Measurements from ENCODE around the gene ZNF618. TPM values are rescaled to one million over a fixed set of nuclear protein-coding genes. Genes with fewer than 3 reads are reported as not detected.
A peak's percentile ranks its signal among the peaks of the same experiment; 100 is the strongest.

The ZNF618 gene
- total RNA-seq, 1 donor: 13.6 TPM

GRCh38 chr9:113886933-113887332 is 10.8 kb downstream of the ZNF618 start:
- H3K4me3 ChIP-seq (ENCODE audit: low read depth, low read length): no peak overlapping the region
- TF ChIP-seq CTCF (IDR thresholded peaks at IDR 0.05; ENCODE audit: insufficient read depth, low read length): no peak
- peak; percentile 29 for DNase-seq (ENCODE audit: low read depth)

- no peak for TF ChIP-seq CTCF (IDR thresholded peaks at IDR 0.05; ENCODE audit: insufficient read depth, low read length)
- no peak for DNase-seq (ENCODE audit: low read depth)
- H3K4me3 ChIP-seq (ENCODE audit: low read depth, low read length): no peak overlapping the region
Observed at GRCh38 chr9:113887436-113887835, 11.3 kb downstream of the ZNF618 start.

- no peak for TF ChIP-seq CTCF (IDR thresholded peaks at IDR 0.05; ENCODE audit: insufficient read depth, low read length)
- DNase-seq (ENCODE audit: low read depth): peak; percentile 29
- no peak overlapping the region for H3K4me3 ChIP-seq (ENCODE audit: low read depth, low read length)
Observed at GRCh38 chr9:113888336-113888735, 12.2 kb downstream of the ZNF618 start.

- H3K4me3 ChIP-seq (ENCODE audit: low read depth, low read length): no peak overlapping the region
- no peak for DNase-seq (ENCODE audit: low read depth)
- TF ChIP-seq CTCF (IDR thresholded peaks at IDR 0.05; ENCODE audit: insufficient read depth, low read length): no peak
Observed at GRCh38 chr9:113888976-113889375, 12.9 kb downstream of the ZNF618 start.

GRCh38 chr9:113890704-113891103 is 14.6 kb downstream of the ZNF618 start:
- DNase-seq (ENCODE audit: low read depth): no peak
- H3K4me3 ChIP-seq (ENCODE audit: low read depth, low read length): no peak overlapping the region
- TF ChIP-seq CTCF (IDR thresholded peaks at IDR 0.05; ENCODE audit: insufficient read depth, low read length): no peak

GRCh38 chr9:113892861-113893491 is 16.9 kb downstream of the ZNF618 start:
- no peak for DNase-seq (ENCODE audit: low read depth)

More at GRCh38 chr9:113892861-113893491, 16.9 kb downstream of the ZNF618 start:
- no peak for TF ChIP-seq CTCF (IDR thresholded peaks at IDR 0.05; ENCODE audit: insufficient read depth, low read length)
- H3K4me3 ChIP-seq (ENCODE audit: low read depth, low read length): no peak overlapping the region

All from fibroblast of the aortic adventitia (primary cell).